GM18505 (cell line): ENCODE data around the gene KCNMA1.

Experiments used
- ATAC-seq: cut with Tn5 transposase; IDR thresholded peaks from one replicate; pipeline ENCODE4 v1.9.1; 2021; ENCODE audit not compliant: unreplicated experiment
- POLR2A ChIP-seq: IDR thresholded peaks from 4 replicates; pipeline ENCODE4 v1.6.1; 2011; ENCODE audit warnings: borderline replicate concordance; ENCODE audit not compliant: insufficient read depth, insufficient read length; ENCODE audit errors: extremely low read depth

Gene KCNMA1

DNA sequence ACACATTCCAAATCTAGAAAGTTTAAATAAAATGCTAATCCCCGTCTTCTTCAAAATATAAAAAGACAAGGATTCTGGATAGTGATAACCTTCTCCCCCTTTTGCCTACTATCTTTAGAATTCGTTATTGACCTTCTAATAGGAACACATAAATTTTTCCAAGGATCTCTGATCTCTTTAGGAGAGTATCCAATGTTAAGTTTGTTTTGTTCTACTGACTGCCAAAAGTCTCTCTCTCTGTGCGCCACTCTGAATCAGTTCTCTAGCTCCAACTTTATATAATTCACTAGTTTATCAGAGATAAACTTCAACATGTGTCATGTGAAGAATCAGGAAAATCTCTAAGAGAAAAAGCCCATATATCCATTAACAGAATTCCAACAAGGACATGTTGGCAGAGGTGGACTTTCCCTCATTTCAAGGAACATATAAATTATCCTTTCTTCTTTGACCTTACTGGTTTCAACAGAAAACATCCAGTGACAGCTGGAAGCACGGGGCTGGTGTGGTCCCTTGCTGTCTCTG lies 615.6 kb downstream of the KCNMA1 start:
- TF ChIP-seq POLR2A, result no peak

DNA sequence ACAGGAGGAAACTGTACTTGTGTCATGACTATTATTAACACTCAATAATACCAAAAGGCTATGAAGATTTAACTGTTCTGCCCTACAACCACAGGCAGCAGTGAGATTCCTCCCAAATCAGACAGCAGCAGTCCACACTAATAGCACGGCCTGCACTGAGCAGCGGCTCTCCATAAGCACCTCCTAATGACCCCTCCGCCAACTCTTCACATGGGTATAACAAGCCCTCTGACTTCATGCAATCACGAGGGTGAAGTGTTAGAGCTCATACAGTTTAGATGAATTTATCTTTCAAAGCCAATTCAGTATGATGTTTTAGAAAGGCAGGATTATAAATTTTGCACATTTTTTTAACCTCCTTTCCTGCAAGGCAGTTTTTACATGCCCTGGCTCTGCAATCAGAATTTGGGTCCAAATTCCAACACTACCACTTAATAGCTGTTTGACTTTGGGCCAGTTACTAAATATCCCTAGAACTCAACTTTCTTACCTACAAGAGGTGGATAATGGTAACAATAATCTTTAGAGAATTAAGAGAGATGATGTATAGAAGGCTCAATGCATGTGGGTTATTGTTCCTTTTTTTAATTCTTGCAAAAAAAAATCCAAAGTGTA lies 617.1 kb downstream of the KCNMA1 start:
- TF ChIP-seq POLR2A, result no peak
- ATAC-seq, result no peak

More for the DNA sequence above, 615.6 kb downstream of the KCNMA1 start:
- no peak for ATAC-seq

GRCh38 chr10:77016855-77017254 lies 620.8 kb downstream of the KCNMA1 start:
- TF ChIP-seq POLR2A, result no peak
- ATAC-seq, result no peak

DNA sequence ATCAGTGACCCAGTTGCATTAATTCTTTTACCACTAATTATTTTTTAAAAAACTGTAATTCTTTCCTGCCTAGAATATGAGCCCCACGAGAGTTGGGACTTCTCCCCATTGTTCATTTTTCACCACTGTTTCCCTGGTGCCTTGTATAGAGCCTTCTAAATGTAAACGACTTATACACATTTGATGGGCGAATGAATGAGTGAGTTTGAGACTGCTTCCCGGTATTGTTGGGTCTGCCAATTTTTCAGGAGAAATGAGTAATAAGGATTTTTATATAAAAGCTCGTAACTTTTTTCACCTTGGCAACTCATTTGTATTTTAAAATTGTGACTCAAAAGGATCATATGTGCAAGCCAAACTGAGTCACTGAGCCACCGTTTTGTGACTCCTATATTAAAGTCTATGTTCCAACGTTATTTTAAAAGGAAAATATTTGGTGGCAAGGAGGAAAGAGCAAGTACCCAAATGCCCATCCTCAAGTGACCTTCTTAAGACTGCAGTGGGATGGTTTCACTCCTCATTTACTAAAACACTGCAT lies 621.3 kb downstream of the KCNMA1 start:
- TF ChIP-seq POLR2A, result no peak
- no peak for ATAC-seq

DNA sequence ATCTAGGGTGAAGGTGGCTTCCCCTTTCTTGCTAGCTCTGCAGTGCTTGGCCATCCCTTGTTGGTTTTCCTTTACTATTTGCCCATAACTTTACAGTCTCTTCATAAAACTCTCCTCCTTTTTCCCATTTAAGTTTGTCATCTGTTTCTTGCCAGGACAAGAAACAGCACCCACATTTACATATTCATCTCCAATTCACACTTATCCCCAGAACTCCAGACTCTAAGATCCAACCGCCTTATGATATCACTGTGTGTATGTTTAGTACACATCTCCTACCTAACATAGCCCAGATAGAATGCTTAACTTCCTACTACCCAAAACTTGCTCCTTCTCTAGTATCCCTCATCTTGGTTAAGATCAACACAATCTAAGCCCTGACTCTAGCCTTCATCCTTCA lies 622.2 kb downstream of the KCNMA1 start:
- no peak for TF ChIP-seq POLR2A
- no peak for ATAC-seq

DNA sequence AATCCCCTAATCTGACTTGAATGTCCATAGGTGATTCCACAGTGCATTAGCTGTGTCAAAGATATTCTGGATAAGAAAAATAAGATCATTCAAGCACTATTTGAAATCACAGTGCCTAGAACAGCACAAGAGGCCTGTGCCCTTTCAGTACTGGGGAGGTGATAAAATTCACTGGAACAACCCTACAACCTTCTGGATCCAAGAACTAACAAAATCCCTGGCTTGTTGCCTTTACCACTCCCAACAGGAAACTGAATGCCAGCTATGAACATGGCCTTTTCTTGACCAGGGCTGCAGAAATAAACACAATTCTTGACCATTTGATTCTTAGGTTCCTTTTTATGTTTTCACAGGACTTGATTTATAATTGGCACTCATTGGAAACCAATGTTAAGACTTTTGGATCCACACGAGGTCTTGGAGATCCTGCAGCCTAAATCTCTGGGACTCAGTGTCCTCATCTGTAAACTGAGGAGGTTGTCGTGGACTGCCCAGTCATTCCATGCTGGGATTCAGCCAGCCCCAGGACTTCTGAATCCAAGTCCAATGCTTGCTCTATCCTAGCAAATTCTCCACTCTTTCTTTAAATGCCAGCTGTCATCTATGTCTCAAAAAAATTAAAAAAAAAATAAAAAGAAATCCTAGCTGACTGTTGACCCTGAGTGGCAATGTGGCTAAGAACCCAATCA lies 624.7 kb downstream of the KCNMA1 start:
- no peak for TF ChIP-seq POLR2A
- no peak for ATAC-seq

DNA sequence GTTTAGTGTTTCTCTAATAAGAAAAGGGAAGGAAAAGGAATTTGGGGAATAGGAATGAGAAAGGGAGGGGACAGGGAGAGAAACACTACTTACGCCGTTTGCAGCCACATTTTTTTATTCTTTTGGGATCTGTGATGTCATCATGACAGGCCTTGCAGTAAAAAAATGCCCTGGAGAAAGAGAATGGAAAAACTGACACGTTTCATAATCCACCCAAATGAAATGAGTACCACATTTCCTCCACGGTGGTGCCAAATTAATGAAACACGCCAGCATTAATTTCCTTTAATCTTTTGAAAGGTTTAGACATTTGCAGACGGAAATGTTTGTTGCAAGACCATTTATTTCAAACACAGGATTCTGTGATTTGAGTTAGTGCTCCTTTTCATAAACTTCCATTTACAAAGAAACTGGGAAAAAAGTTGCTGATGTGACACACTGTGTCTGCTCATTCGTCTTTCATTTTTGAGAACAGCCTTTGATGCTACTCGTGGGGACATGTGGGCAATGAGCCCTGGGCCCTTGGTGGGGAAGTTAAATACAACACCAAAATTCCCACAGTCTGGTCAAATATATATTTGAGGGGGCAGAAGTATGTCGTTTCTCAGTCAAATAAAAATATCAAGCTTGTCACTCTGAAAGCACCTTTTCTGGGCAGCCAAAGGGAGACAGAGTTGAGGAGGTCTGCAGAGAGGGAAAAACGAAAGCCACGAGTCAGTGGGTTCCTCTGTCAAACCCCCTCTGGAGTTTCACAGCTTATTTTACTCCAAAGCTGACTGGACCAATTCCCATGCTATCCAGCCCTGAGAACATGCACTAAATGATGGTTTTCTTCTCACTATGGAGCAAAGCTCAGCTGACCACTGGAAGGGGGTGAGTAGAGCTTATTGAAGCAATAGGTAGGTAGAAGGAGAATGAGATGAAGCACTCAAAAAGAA lies 625.5 kb downstream of the KCNMA1 start:
- ATAC-seq, result no peak
- no peak for TF ChIP-seq POLR2A

GRCh38 chr10:77010430-77010829 lies 627.2 kb downstream of the KCNMA1 start:
- no peak for ATAC-seq
- TF ChIP-seq POLR2A, result no peak

GRCh38 chr10:77007834-77008233 lies 629.8 kb downstream of the KCNMA1 start:
- peak; percentile 92 for ATAC-seq
- no peak for TF ChIP-seq POLR2A

- ATAC-seq, result no peak
Measured at GRCh38 chr10:77006836-77007511, 630.6 kb downstream of the KCNMA1 start.

GRCh38 chr10:77005871-77006270 lies 631.7 kb downstream of the KCNMA1 start:
- TF ChIP-seq POLR2A, result no peak
- ATAC-seq, result no peak

More at GRCh38 chr10:77006836-77007511, 630.6 kb downstream of the KCNMA1 start:
- TF ChIP-seq POLR2A, result no peak

GRCh38 chr10:77004917-77005564 lies 632.6 kb downstream of the KCNMA1 start:
- TF ChIP-seq POLR2A, result no peak
- ATAC-seq, result no peak

DNA sequence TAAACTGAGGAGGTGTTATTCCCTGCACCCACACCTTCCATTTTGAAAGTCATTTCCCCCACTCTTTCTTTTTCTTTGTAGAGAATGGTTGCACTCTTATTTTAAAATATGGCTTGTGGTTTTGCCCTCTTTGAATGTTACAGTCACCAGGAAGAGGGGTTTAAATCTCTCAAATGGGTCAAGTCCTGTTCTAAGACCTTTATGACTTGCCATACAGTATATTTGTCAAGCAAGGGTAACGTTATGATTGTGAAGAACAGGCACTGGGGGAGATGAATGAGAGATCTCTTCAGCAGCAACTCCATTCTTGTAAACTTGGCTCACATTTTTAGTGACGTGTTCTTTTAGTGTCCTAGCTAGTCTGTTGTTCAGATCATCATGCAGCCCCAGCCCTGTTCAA lies 634.7 kb downstream of the KCNMA1 start:
- ATAC-seq, result no peak
- no peak for TF ChIP-seq POLR2A

GRCh38 chr10:77001206-77001605 lies 636.4 kb downstream of the KCNMA1 start:
- no peak for ATAC-seq

More at GRCh38 chr10:77001206-77001605, 636.4 kb downstream of the KCNMA1 start:
- no peak for TF ChIP-seq POLR2A
